ENCODE results near the gene TMEM181.

GRCh38 chr6:158522616-158523015 is 37.3 kb upstream of the TMEM181 start:
- no peak for TF ChIP-seq EZH2phosphoT487 (IDR thresholded peaks at IDR 0.05; ENCODE audit: unreplicated experiment)
- no peak for TF ChIP-seq CTCF (conservative IDR thresholded peaks at IDR 0.05; ENCODE audit: low read depth in 2 of 2)
- no peak for TF ChIP-seq POLR2AphosphoS5 (IDR thresholded peaks at IDR 0.05; ENCODE audit: low read depth)
- no peak for TF ChIP-seq REST (IDR thresholded peaks at IDR 0.05; ENCODE audit: unreplicated experiment)
- TF ChIP-seq EZH2 (IDR thresholded peaks at IDR 0.05; ENCODE audit: low read depth, unreplicated experiment): no peak

Measured in GM23338 (cell line).